Mesendoderm (in vitro differentiated cells): Measurements from ENCODE around the gene TGFBI.

Source experiments
- DNase-seq: peaks from one replicate; pipeline ENCODE4 v3.0.0; 2013
- H2AK5ac ChIP-seq: 2 replicates; pipeline ENCODE4 v1.6.1; 2013; ENCODE audit warnings: low read length, inconsistent platforms
- H2BK120ac ChIP-seq: 2 replicates; pipeline ENCODE4 v1.6.1; 2013; ENCODE audit warnings: low read depth, mild to moderate bottlenecking, low read length, moderate library complexity, mixed read lengths
- H2BK15ac ChIP-seq: replicated peaks from 2 replicates; pipeline ENCODE4 v1.6.1; 2013; ENCODE audit warnings: low read depth, mild to moderate bottlenecking, moderate library complexity
- H2BK5ac ChIP-seq: 2 replicates; pipeline ENCODE4 v1.6.1; 2013; ENCODE audit warnings: low read length, inconsistent platforms
- H3K18ac ChIP-seq: 2 replicates; pipeline ENCODE4 v1.6.1; 2013; ENCODE audit warnings: mild to moderate bottlenecking, low read length, mixed read lengths
- H3K23ac ChIP-seq: one replicate; pipeline ENCODE4 v1.6.1; 2013; ENCODE audit warnings: low read length
- H3K27ac ChIP-seq: 2 replicates; pipeline ENCODE4 v1.5.1; 2013; ENCODE audit warnings: low read depth, mild to moderate bottlenecking, inconsistent platforms, low read length, moderate library complexity
- H3K27me3 ChIP-seq: 2 replicates; pipeline ENCODE4 v1.6.1; 2013; ENCODE audit warnings: low read length, control low read depth, mild to moderate bottlenecking, inconsistent platforms; ENCODE audit not compliant: insufficient read depth, poor library complexity
- H3K36me3 ChIP-seq: 2 replicates; pipeline ENCODE4 v1.6.1; 2013; ENCODE audit warnings: low read length, inconsistent platforms; ENCODE audit not compliant: control insufficient read depth, insufficient read depth
- H3K4ac ChIP-seq: one replicate; pipeline ENCODE4 v1.6.1; 2013; ENCODE audit warnings: low read depth, mild to moderate bottlenecking, low read length, moderate library complexity
- H3K4me1 ChIP-seq: 2 replicates; pipeline ENCODE4 v1.6.1; 2013; ENCODE audit warnings: low read depth, low read length, inconsistent platforms; ENCODE audit not compliant: control insufficient read depth
- H3K4me2 ChIP-seq: 2 replicates; pipeline ENCODE4 v1.6.1; 2013; ENCODE audit warnings: low read length
- H3K4me3 ChIP-seq: 2 replicates; pipeline ENCODE4 v1.5.1; 2013; ENCODE audit warnings: mild to moderate bottlenecking, low read length
- H3K56ac ChIP-seq: one replicate; pipeline ENCODE4 v1.6.1; 2013; ENCODE audit warnings: low read length
- H3K79me1 ChIP-seq: 2 replicates; pipeline ENCODE4 v1.6.1; 2013; ENCODE audit warnings: low read length, inconsistent platforms
- H3K79me2 ChIP-seq: 2 replicates; pipeline ENCODE4 v1.6.1; 2013; ENCODE audit warnings: mild to moderate bottlenecking, low read length; ENCODE audit not compliant: control insufficient read depth, insufficient read depth
- H3K9ac ChIP-seq: 2 replicates; pipeline ENCODE4 v1.6.1; 2013; ENCODE audit warnings: low read length, inconsistent platforms
- H4K5ac ChIP-seq: one replicate; pipeline ENCODE4 v1.6.1; 2013; ENCODE audit warnings: low read length
- H4K8ac ChIP-seq: one replicate; pipeline ENCODE4 v1.6.1; 2013; ENCODE audit warnings: low read depth, mild to moderate bottlenecking, control low read depth, low read length, moderate library complexity
- WGBS: extraction: QIAGEN DNeasy Blood & Tissue Kit; methylation state at CpG from one replicate; pipeline ENCODE4 v1.1.7; 2013; ENCODE audit warnings: low lambda C conversion rate, missing lambda C conversion rate; ENCODE audit not compliant: insufficient coverage; ENCODE audit errors: extremely low coverage; 5-methylcytosine and 5-hydroxymethylcytosine counted together

The TGFBI gene

DNA sequence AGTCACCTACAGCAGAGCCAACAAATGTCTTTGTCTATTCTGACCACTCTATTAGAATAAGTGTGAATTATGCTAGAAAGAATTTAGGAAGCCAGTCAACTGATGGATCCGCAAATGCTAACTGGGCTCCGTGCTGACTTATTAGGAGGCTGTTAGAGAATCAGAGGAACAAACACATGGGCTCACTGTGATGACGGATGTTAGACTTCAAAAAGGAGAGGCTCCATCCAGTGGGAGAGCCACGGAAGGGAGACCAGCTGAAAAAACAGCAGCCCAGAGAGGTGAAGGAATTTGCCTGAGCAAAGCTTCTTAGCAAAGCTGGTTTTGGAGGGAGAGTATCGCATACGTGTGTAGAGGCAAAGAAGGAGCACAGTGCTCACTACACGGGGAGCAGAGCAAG is 5.8 kb upstream of the TGFBI start:
- H2BK15ac ChIP-seq, result no peak overlapping the region
- no peak overlapping the region for H3K9ac ChIP-seq
- H3K4ac ChIP-seq, result no peak overlapping the region
- no peak overlapping the region for H3K27ac ChIP-seq
- no peak overlapping the region for H3K23ac ChIP-seq
- no peaks in the 10 kb centered on the region for H3K79me1 ChIP-seq
- H3K36me3 ChIP-seq, result no peaks in the 10 kb centered on the region
- H2AK5ac ChIP-seq, result no peak overlapping the region
- no peak overlapping the region for H2BK5ac ChIP-seq
- no peak for DNase-seq
- no CpG with 5 or more reads among the region's 7 CpGs for WGBS
- H3K4me3 ChIP-seq, result no peak overlapping the region
- no peak overlapping the region for H4K8ac ChIP-seq
- no peaks in the 10 kb centered on the region for H3K27me3 ChIP-seq
- no peak overlapping the region for H3K18ac ChIP-seq
- no peak overlapping the region for H3K4me2 ChIP-seq
- H3K4me1 ChIP-seq, result no peaks in the 10 kb centered on the region
- H4K5ac ChIP-seq, result no peak overlapping the region
- H2BK120ac ChIP-seq, result no peak overlapping the region
- H3K56ac ChIP-seq, result no peak overlapping the region
- H3K79me2 ChIP-seq, result no peaks in the 10 kb centered on the region

DNA sequence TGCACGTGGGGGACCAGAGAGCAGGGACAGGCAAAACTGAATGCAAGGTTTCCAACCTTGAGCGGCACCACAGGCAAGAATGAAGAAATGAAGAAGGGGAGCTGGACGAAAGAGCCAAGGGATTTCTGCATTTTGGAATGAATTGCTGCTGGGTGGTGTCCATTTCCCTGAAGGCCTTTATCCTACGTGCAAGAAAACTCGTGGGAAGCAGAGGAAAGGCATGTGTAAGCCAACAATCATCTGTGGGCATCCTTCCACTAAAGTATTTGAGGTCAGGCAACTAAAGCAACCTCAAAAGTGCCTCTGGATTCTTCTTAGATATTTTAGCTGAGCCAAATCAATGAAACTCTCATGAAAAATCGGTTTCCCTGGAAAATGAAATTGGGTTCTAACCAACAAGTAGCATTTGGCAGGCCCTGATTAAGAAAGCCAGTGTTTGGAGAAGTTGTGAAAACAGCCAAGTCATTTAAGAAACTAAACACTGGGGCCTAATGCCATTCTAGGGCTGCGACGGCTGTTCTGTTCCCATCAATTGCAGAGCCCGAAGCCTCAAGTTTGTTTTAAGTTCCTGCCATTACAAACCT is 4.7 kb upstream of the TGFBI start:
- Histone ChIP-seq H4K8ac (no peak overlapping the region), H3K9ac (no peak overlapping the region), H3K27ac (no peak overlapping the region), H3K4ac (no peak overlapping the region), H3K23ac (no peak overlapping the region), H2AK5ac (no peak overlapping the region), H3K4me2 (no peak overlapping the region), H2BK15ac (no peak overlapping the region), H3K36me3 (no peaks in the 10 kb centered on the region), H3K79me2 (no peaks in the 10 kb centered on the region), H3K4me1 (no peaks in the 10 kb centered on the region), H3K4me3 (no peak overlapping the region), H3K27me3 (no peaks in the 10 kb centered on the region), H3K79me1 (no peaks in the 10 kb centered on the region), H3K56ac (no peak overlapping the region), H2BK120ac (no peak overlapping the region), H3K18ac (no peak overlapping the region), H4K5ac (no peak overlapping the region), H2BK5ac (no peak overlapping the region)
- WGBS, result no CpG with 5 or more reads among the region's 9 CpGs
- no peak for DNase-seq

DNA sequence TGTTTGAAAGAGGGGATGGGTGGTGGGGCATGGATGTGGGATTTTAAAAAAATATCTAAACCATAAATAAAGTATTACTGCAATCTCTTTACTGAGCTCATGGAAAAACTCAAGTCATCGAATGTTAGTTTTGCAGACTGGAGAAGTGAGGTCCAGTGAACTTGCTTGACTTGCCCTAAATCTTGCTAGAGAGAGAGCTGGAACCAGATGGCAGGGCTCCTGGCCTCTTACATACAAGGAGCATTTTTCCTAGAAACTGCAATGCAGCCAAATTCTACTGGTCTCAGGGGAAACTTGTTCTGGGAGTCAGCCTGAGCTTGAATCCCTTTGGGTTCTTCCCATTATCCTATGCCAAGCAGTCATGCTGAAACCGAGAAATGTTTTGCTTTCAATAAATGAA is 2.9 kb upstream of the TGFBI start:
- no peaks in the 10 kb centered on the region for H3K79me2 ChIP-seq
- H3K4me3 ChIP-seq, result no peak overlapping the region
- H3K4me1 ChIP-seq, result no peaks in the 10 kb centered on the region
- H3K9ac ChIP-seq, result no peak overlapping the region
- H3K79me1 ChIP-seq, result no peaks in the 10 kb centered on the region
- H2BK15ac ChIP-seq, result no peak overlapping the region
- H3K27me3 ChIP-seq, result peaks cover 4% of the 10 kb centered on the region
- no peak overlapping the region for H4K5ac ChIP-seq
- DNase-seq, result no peak
- H4K8ac ChIP-seq, result no peak overlapping the region
- no peak overlapping the region for H3K27ac ChIP-seq
- no peak overlapping the region for H3K4me2 ChIP-seq
- WGBS, result no CpG with 5 or more reads among the region's 2 CpGs
- no peak overlapping the region for H3K23ac ChIP-seq
- no peak overlapping the region for H2AK5ac ChIP-seq
- H2BK5ac ChIP-seq, result no peak overlapping the region
- H2BK120ac ChIP-seq, result no peak overlapping the region
- H3K4ac ChIP-seq, result no peak overlapping the region
- H3K18ac ChIP-seq, result no peak overlapping the region
- H3K56ac ChIP-seq, result no peak overlapping the region
- H3K36me3 ChIP-seq, result no peaks in the 10 kb centered on the region

- Histone ChIP-seq H3K4me3 (no peak overlapping the region), H3K4me1 (no peaks in the 10 kb centered on the region), H3K23ac (no peak overlapping the region), H3K36me3 (no peaks in the 10 kb centered on the region), H3K9ac (no peak overlapping the region), H3K56ac (no peak overlapping the region), H3K27me3 (peaks cover 4% of the 10 kb centered on the region), H3K79me2 (no peaks in the 10 kb centered on the region), H3K79me1 (no peaks in the 10 kb centered on the region), H2AK5ac (no peak overlapping the region), H4K8ac (no peak overlapping the region), H3K4me2 (no peak overlapping the region), H3K4ac (no peak overlapping the region), H3K18ac (no peak overlapping the region), H2BK120ac (no peak overlapping the region), H3K27ac (no peak overlapping the region), H2BK15ac (no peak overlapping the region), H4K5ac (no peak overlapping the region), H2BK5ac (no peak overlapping the region)
- no peak for DNase-seq
- no CpG with 5 or more reads among the region's 3 CpGs for WGBS
These were observed 2.2 kb upstream of the TGFBI start for GRCh38 chr5:136026636-136027035.

GRCh38 chr5:136027311-136027710 is 1.5 kb upstream of the TGFBI start:
- Histone ChIP-seq H2BK5ac (no peak overlapping the region), H3K79me1 (no peaks in the 10 kb centered on the region), H3K4me3 (no peak overlapping the region), H3K56ac (no peak overlapping the region), H3K27me3 (peaks cover 4% of the 10 kb centered on the region), H3K4ac (no peak overlapping the region), H3K23ac (no peak overlapping the region), H3K79me2 (no peaks in the 10 kb centered on the region), H3K36me3 (no peaks in the 10 kb centered on the region), H2AK5ac (no peak overlapping the region), H4K8ac (no peak overlapping the region), H4K5ac (no peak overlapping the region), H3K9ac (no peak overlapping the region), H2BK15ac (no peak overlapping the region), H3K4me1 (no peaks in the 10 kb centered on the region), H3K27ac (no peak overlapping the region), H3K18ac (no peak overlapping the region), H3K4me2 (no peak overlapping the region), H2BK120ac (no peak overlapping the region)
- DNase-seq, result no peak
- no CpG with 5 or more reads among the region's 4 CpGs for WGBS

DNA sequence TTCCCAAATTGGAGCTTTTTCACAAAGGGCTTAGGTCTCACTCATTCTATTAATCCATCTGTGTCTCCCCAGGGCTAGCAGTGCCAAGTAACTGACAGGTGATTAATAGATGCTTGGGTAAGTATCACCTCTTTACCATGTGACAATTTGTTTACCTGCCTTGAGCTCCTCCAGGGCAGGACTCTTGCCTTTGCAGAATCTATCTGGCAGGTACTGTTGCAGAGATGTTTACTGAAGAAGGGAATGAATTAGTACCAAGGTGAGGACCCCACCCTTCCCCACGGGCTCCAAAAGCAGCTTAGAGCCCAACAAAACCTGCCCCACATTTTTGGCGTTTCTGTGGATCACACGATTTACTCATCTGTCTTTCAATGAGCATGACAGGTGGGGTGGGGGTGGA is 698 bp upstream of the TGFBI start:
- Histone ChIP-seq H3K56ac (no peak overlapping the region), H3K36me3 (no peaks in the 10 kb centered on the region), H3K4me3 (no peak overlapping the region), H3K27me3 (peaks cover 4% of the 10 kb centered on the region), H2BK15ac (no peak overlapping the region), H3K4me2 (no peak overlapping the region), H3K79me2 (no peaks in the 10 kb centered on the region), H3K23ac (no peak overlapping the region), H3K4me1 (no peaks in the 10 kb centered on the region), H3K27ac (no peak overlapping the region), H3K18ac (no peak overlapping the region), H3K9ac (no peak overlapping the region), H2AK5ac (no peak overlapping the region), H2BK5ac (no peak overlapping the region), H2BK120ac (no peak overlapping the region), H3K4ac (no peak overlapping the region), H4K5ac (no peak overlapping the region), H3K79me1 (no peaks in the 10 kb centered on the region), H4K8ac (no peak overlapping the region)
- no CpG with 5 or more reads among the region's 3 CpGs for WGBS
- no peak for DNase-seq
